ENCODE measurements around the gene DDX24.

Gene DDX24

GRCh38 chr14:94010625-94011024 is 70.4 kb downstream of the DDX24 start:
- no peak for DNase-seq (ENCODE audit: low spot score)

DNA sequence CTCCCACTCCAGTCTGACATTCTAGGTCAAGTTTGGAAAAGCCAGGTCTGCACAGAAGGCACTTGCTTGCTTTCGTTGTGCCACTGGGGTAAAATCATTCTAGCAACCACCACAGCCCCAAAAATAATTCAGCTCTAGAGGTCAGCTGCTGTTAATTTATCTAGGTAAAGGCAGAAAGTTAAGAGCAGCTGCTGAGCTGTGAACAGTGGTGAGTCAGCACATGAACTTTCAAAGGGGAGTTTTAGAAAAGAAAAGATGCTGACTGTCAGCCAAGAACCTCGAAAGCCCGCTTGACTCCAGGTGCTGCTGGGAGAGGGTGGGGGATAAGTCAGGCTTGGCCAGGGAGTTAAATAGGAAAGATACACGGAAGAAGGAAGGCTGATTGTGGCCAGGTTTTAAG is 71.2 kb downstream of the DDX24 start:
- no peak for DNase-seq (ENCODE audit: low spot score)

- DNase-seq (ENCODE audit: low spot score): no peak
Measured at GRCh38 chr14:94008234-94008633, 72.8 kb downstream of the DDX24 start.

GRCh38 chr14:94005324-94006073 is 75.5 kb downstream of the DDX24 start:
- peak; percentile 65 for DNase-seq (ENCODE audit: low spot score)

DNA sequence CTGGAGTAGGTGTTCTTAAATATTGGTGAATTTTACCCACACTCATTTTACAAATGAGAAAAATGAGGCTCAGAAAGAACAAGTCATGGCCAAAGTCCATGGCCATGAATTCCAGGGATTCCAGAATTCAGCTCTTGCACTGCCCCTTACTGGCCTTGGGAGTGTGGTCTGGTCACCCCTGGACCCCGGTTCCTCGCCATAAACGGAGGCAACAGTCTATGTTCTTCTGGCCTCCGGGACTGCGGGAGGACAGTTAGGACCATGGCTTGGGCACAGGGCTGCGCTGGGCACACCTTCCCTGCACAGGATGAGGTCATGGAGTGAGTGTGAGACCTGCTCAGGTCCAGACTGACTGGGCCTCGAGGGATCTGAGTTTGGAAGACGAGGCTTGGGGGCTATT is 77.0 kb downstream of the DDX24 start:
- no peak for DNase-seq (ENCODE audit: low spot score)

DNA sequence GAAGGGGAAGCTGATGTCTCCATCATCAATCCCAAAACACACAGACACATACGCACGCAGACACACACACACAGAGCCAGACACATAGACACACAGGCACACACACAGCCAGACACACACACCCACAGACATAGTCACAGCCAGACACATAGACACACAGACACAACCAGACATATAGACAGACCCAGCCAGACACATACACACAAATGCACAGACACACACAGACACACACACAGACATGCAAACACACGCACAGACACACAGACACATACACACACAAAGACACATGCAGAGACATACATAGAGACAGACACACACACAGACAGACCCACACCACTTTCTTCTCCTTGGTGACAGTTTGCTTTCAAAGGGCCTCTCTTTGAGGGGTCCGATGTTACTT is 77.6 kb downstream of the DDX24 start:
- DNase-seq (ENCODE audit: low spot score): no peak

DNA sequence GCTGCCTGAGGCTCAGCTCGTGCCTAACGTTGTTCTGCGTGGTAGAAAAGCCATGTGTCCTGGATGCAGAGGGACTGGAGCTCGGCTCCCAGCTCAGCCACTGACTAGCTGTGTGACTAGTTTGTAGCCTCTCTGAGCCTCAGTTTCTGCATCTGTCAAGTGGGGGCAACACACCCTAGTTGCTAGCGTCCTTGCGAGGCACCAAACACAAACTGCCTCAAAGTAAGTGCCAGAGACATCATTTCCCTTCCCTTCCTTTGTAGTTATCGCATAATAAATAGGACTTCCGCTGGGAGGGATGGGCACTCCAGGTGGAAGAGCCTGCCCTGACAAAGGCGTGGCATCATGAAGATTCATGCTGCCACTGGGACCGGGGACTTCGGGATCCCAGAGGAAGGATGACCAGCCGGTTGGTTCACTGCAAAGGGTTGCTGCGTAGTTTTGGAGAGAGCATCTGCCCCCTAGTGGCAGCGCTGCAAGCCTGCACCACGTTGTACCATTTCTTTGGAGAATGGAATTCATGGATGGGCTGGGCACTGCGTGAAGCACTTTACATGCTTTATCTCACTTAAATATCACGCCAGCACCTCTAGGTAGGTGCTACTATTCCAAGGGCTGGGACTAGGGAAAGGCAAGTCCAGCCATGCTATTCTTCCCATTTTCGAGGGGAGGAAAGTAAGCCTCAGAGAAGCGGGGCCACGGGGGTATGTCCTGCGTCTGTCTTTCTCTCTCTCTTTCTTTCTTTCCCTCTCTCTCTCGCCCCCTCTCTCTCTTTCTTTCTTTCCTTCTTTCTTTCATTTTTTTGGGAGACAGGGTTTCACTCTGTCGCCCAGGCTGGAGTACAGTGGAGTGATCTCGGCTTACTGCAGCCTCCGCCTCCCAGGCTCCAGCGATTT is 79.3 kb downstream of the DDX24 start:
- peak; percentile 63 for DNase-seq (ENCODE audit: low spot score)

GRCh38 chr14:94001016-94001415 is 80.0 kb downstream of the DDX24 start:
- no peak for DNase-seq (ENCODE audit: low spot score)

DNA sequence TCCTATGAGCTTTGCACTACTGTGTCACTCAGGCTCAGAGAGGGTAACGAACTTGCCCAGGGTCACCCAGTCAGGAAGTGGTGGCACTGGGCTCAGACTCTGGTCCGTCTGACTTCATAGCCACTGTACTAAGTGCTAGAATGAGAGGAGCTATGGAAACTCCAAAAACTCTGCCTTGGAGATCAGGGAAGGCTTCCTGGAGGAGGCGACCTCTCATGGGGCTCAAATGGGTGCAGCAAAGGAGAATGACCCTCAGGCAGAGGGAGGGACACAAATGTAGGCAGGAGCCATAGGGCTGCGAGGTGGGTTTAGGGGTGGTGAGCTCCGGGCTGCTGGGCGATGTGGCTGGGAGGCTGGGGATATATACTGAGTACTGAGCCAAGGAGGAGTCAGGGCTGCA is 80.7 kb downstream of the DDX24 start:
- DNase-seq (ENCODE audit: low spot score): no peak

- no peak for DNase-seq (ENCODE audit: low spot score)
Measured at GRCh38 chr14:93999573-93999972, 81.4 kb downstream of the DDX24 start.

DNA sequence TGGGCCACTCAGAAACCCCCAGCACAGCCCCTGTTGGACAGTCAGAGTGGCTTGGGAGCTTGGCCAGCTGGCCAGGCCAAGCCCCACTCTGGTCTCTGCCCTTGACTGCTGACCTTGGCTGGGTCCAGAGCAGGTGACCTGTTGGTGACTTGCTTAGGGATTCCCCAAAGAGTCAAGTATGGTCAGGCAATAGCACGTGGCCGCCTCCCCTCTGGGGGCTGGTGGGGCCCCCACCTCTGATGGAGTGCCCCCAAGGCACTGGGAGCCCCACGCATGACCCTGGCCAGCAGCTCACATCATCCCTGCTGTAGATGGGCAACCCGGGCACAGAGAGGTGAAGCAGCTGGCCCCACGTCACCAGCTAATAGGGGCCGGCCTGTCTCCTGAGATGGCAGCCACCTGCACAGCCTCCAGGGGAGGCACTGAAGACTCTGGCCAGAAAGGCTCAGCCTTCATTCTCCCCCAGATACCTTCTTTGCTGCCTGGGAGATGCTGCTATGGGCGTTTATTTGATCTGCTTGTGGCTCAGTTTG is 82.1 kb downstream of the DDX24 start:
- DNase-seq (ENCODE audit: low spot score): no peak

Measured in NAMALWA (cell line).